ENCODE measurements around the gene PAN2.
A peak's percentile ranks its signal among the peaks of the same experiment; 100 is the strongest.
"Not testable (repeated sequence)": the region's sequence is repeated elsewhere in the genome, so short reads cannot be mapped to it uniquely, and the experiment has no call there.

Gene PAN2

GRCh38 chr12:56346675-56347074 is 12.9 kb upstream of the PAN2 start:
- DNase-seq: no peak

GRCh38 chr12:56342290-56342689 is 8.5 kb upstream of the PAN2 start:
- not testable (repeated sequence) for DNase-seq

GRCh38 chr12:56341616-56342015 is 7.8 kb upstream of the PAN2 start:
- no peak for DNase-seq

DNA sequence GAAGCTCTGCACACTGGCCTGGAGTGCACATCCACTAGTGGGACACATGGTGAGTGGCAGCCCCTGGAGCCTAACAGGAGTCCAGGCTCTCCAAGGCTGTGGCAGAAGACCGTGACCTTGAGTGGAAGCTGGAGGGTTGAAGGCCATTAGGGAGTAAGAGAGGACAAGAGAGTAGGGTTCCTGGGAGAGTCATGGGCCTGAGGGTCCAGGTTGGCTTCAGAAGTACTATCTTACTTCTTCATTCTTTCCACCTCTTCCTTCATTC is 5.3 kb upstream of the PAN2 start:
- DNase-seq: no peak

GRCh38 chr12:56338308-56339157 is 4.7 kb upstream of the PAN2 start, which contains the start of gene IL23A:
Gene IL23A (plus strand): TSS chr12:56338884. CDS start chr12:56339045, 161 bp downstream.
- peak; percentile 88 to 92 for DNase-seq

GRCh38 chr12:56337753-56338251 is 4.0 kb upstream of the PAN2 start:
- DNase-seq: no peak

GRCh38 chr12:56336361-56337167 is 2.8 kb upstream of the PAN2 start:
- peak in 1 of 2 donors; percentile 51 for DNase-seq

GRCh38 chr12:56335527-56335926 is 1.7 kb upstream of the PAN2 start:
- not testable (repeated sequence) for DNase-seq

DNA sequence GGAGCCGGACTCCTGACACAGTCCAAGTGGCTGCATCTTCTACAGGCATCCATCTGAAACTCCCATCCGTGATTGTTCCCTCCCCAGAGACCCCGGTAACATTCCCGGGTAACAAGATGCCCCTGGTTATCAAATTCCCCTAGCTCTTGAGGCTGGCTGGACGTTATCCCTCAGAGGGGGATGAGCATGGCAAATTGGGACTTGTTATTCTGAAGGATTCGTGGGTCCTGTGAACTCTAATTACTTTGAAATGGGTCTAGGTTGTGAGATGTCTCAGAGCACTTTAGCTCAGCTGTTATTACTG is 642 bp upstream of the PAN2 start:
- no peak for DNase-seq

DNA sequence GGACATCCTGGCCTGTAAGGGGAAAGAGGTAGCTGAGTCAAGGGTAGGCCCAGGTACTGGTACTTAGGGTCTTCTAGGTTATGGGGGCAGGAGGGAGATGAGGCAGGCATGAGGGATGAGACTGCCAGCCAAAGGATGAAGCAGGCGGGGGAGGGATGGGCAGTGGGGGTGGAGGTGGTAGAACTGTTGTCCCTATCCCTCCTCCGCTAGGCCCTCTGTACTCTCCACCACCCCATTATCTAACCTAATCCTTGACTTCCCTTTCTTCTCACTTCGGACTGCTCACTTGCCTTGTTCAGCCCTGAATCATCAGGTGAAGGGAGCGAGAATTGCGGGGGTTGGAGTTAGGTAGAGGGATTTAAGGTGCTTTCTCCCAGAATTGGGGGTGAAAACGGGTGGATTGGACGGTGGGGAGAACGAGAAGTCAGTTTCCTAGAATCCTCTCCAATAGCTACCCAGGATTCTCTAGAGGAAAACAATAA is 562 bp downstream of the PAN2 start:
- DNase-seq: no peak

- DNase-seq: no peak
These were observed 1.1 kb downstream of the PAN2 start for GRCh38 chr12:56332512-56333196.

GRCh38 chr12:56330936-56331490 is 2.8 kb downstream of the PAN2 start:
- DNase-seq: no peak

DNA sequence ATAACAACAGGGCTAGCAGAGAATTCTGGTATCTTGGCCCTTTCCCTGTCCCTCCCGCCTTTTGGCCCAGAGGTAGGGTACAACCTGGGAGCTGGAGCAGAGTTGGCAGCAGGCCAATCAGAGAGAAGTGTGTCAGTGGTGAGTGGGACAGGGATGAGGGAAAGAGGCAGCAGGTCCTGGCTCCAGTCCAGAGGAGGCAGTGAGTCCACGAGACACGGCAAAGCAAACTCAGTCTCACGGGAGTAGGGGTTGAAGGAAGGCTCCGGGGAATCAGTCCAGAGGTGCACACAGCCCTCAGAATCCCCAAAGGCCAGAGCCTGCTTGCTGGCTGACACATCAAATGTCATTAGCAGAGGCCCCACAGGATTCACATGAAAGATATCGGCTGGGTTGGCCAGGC is 7.3 kb downstream of the PAN2 start:
- DNase-seq: no peak

GRCh38 chr12:56326126-56326525 is 7.7 kb downstream of the PAN2 start:
- DNase-seq: no peak

DNA sequence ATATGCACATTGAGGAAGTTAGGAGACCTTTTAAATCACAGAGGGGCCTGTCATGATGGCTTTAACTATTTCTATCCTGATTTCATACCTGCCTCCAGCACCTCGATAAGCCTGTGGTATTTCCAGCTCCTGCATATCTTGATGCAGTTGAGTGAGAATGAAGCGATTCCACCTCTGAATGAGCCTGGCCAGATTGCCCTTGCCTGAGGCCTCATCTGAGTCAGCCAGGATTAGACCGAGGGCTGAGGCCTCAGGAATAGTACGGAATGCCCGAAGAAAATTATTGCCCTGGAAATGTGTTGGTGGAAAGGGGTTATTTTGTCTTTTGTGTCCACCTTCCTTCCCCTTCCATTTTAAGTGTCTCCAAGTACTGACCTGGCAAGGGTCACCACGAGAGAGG is 9.6 kb downstream of the PAN2 start:
- DNase-seq: no peak

DNA sequence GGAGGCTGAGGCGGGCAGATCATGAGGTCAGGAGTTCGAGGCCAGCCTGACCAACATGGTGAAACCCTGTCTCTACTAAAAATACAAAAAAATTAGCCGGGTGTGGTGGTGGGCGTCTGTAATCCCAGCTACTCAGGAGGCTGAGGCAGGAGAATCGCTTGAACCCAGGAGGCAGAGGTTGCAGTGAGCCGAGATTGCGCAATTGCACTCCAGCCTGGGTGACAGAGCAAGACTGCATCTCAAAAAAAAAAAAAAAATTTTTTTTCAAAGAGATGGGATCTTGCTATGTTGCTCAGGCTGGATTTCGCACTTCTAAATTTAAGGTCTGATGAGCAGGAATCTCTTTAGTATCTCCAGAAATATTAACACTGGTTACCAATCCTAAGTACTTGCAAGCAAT is 12.2 kb downstream of the PAN2 start:
- DNase-seq: not testable (repeated sequence)

DNA sequence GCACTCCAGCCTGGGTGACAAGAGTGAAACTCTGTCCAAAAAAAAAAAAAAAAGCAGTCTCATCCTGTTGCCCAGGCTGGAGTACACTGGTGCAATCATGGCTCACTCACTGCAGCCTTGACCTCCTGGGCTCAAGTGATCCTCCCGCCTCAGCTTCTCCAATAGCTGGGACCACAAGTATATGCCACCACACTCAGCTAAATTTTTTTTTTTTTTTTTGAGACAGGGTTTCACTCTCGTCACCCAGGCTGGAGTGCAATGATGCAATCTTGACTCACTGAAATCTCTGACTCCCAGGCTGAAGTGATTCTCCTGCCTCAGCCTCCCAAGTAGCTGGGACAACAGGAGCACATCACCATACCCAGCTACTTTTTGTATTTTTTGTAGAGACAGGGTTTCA is 12.8 kb downstream of the PAN2 start:
- peak in 1 of 2 donors; percentile 56 for DNase-seq

DNA sequence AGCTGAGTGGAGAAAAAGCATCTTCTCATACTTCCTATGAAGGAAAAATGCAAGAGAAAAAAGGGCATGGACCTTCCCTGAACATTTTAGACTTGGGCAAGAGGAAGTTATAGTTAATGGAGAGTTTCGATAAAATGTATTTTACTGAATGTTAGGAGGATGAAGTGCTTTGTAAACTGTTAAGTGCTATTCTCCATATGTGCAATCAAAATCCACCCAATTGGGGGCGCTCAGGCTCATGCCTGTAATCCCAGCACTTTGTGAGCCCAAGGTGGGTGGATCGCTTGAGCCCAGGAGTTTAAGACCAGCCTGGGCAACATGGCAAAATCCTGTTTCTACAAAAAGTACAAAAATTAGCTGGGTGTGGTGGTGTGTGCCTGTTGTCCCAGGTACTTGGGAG is 16.1 kb downstream of the PAN2 start:
- DNase-seq: no peak

- peak; percentile 96 for DNase-seq
These were observed 18.0 kb downstream of the PAN2 start, which contains the start of gene CNPY2 for GRCh38 chr12:56315622-56316473. Gene CNPY2 (minus strand): TSS chr12:56315988. CDS start chr12:56315217, 771 bp downstream.

DNA sequence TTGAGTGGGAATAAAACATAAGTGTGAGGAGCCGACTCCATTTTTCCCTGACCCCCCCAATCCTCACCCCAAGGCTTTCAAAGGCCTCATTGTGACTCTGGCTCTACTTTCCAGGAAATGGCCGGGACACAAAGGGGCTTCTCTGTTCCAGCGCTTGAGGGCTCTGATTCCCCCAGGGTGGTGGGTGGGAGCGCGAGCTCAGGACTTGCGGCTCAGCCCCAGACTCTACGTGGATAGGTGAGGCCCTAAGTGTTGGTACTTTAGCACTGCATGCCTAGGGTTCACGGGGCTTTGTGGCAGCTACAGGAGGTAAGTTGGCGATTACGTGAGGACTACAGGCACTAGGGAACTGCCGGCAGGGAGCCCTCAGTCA is 18.6 kb downstream of the PAN2 start:
- DNase-seq: peak in 1 of 2 donors; percentile 18

- DNase-seq: no peak
These were observed 22.8 kb downstream of the PAN2 start for GRCh38 chr12:56311003-56311402.

DNA sequence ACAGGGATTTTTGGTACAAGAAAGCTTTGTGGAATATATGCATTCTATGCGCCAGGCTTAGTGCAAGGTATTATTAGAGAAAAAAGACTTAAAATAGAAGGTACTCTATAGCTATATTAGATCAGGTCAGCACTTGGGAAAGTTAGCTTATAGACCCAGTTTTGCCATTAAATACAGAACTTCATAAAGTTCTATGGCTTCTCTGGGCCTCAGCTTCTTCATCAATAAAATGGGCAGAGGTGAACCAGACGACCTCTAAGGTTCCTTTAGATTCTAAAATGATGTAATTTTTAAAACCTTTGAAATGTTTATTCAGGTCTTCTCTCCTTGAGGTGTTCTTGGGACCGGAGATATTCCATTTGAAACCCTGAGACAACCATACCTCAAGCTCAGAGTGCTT is 25.1 kb downstream of the PAN2 start:
- DNase-seq: no peak

Data from CD4-positive, alpha-beta T cell treated with Interferon alpha-2 for 1 hour (primary cell).